Stimulated activated CD4-positive, alpha-beta T cell treated with anti-CD3 and anti-CD28 coated beads, Interleukin-2, amount 100 ng/mL, for 48 hours (primary cell): ENCODE results near the gene YWHAQ.

ENCODE experiments used
- DNase-seq, 2 donors: peaks; one replicate each; pipeline ENCODE4 v3.0.0-alpha.2; 2020

The YWHAQ gene

DNA sequence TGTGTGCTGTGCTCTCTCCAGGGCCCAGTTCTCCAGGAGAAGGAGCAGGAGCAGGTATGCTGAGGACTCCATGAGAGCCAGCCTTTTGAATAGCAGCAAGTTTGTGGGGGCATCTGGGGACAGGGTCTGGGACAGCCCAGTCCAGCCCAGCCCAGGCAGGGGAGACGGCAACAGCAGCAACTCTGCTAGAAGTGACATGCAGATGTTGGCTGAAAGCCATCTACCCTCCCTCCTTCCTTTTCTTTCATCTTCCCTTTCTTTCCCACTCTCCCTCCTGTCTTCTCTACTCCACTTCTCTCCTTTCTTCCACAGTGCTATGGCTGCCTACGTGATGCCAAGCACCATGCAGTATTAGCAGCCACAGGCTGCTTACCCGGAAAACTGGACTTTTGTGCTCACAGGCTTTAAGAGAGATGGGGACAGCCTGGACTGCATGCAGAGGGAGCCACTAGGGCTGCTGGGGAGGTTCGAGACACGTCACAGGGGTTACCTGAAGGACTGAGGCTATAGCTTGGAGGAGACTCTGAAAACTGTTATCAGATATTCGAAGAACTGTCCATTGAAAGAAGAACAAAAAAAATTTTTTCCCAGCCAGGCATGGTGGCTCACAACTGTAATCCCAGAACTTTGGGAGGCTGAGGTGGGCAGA lies 23.8 kb upstream of the YWHAQ start:
- DNase-seq, result no peak

- no peak for DNase-seq
These were observed 22.9 kb upstream of the YWHAQ start for GRCh38 chr2:9653485-9654271.

- DNase-seq, result no peak
These were observed 22.2 kb upstream of the YWHAQ start for GRCh38 chr2:9652898-9653479.

GRCh38 chr2:9652267-9652666 lies 21.5 kb upstream of the YWHAQ start:
- no peak for DNase-seq

DNA sequence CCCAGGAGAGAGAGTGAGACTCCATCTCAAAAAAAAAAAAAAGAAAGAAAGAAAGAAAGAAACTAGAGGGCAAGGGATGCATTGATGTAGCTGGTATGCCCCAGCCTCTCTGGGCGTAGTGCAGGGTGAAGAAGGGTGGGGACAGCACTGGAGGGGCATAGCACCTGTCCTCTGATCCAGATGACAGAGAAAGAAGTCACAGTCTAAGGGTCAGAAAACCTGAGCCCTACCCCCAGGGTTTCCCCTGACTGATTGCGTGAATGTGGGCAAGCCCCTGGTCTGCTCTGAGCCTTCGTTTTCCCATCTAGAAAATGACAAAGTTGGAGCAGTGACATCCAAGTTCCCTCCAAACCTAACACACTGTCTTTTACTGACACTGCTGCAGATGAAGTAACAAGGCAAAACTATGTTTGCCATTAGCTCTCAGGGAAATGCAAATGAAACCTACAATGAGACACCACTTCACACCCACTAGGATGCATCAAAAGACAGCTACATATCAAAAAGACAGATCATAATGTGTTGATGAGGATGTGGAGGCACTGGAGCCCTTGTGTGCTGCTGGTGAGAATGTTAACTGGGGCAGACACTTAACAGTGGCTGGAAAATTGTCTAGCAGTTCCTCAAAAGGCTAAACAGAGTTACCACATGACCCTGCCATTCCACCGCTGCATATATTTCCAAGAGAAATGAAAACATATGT lies 19.5 kb upstream of the YWHAQ start:
- no peak for DNase-seq

DNA sequence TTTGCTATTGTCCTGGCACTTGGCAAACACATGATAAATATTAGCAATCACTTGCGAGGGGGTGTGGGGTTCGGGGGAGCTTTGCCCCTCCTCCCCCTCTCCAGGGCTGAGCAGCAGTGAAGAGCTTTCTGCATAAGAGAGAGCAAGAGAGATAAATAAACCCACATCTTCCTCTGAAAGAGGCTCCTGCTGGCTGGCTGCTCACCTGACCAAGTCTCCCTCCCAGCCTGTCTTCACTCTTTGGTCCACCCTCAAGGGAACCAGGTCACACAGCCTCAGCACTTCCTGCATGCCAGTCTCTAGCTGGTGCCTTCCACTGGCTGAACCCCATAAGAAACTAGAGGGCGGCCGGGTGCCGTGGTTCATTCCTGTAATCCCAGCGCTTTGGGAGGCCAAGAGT lies 18.5 kb upstream of the YWHAQ start:
- DNase-seq, result no peak

DNA sequence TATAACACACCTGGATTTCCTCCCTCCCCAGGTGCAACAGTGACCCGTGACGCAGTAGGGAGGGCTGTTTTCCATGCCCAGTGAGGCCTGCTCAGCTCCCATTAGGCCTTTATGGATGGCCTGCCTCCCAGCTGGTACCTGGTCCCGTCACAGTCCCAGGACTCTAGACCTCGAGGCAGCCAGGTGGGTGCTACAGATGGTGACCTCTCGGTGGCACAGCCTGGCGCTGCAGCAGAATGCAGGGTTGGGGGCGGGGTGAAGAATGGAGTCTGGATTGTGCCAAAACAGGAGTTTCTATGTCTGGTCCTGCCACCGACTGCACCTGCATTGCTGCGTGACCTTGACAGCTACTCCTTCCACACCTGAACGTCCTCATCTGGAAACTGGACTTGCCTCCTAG lies 18.0 kb upstream of the YWHAQ start:
- DNase-seq, result no peak

- DNase-seq, result no peak
These were observed 17.1 kb upstream of the YWHAQ start for GRCh38 chr2:9647884-9648283.

DNA sequence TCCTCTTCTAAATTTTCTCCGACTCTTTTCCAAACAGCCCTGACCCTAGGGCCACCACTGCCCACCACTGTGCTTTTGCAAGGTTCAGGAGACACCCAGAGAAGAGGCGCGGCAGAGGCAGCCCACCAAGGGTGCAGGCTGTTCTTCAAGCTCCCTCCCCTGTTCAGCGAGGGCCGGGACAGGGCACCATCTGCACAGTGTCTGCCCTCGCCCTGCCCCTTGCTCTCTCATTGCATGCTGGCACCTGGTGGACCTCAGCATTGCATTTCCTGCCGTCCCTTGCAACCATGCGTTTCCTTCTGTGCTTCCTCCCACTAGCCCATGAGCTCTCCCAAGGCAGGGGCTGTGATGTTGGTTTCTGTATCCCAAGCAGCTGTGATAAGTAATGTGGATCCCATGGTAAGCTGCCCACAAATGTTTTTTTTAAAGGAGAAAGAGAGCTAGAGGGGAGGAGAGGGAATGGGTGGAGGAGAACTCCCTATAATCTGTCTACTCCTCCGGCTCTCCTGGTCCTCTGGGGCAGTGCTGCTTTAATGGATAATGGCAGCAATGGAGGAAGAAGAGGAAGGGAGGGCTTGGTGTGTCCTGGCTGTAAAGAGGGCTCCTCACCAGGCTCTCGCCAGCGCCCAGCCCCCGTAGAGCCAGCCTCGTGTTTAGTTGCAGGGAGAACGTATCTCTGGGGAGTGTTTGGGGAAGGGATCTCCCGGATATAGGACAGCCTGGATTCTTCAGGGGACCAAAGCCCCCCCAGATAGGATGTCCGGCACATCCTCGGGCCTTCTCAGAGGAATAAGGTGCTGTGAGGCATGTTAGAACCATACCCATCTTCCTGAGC lies 15.6 kb upstream of the YWHAQ start:
- DNase-seq, result no peak

- no peak for DNase-seq
These were observed 13.8 kb upstream of the YWHAQ start for GRCh38 chr2:9644603-9645002.

DNA sequence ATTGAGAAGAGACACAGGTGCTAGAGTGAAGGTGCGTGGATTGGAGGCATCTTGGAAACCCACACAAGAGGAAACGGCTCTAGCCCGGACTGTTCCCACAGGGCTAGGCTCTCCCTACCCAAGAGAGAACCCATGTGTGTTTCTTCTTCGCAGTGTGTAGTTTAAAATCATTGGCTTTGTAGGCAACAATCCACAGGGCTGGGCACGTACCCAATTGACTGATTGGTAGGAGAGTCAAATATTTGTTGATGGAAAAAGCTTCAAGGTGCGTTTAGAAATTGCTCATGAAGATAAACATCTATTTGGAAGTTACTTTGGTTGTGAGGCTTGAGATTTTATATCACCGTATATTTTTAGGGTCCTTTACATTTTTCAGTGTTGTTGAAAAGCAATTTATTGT lies 13.2 kb upstream of the YWHAQ start:
- DNase-seq, result no peak

DNA sequence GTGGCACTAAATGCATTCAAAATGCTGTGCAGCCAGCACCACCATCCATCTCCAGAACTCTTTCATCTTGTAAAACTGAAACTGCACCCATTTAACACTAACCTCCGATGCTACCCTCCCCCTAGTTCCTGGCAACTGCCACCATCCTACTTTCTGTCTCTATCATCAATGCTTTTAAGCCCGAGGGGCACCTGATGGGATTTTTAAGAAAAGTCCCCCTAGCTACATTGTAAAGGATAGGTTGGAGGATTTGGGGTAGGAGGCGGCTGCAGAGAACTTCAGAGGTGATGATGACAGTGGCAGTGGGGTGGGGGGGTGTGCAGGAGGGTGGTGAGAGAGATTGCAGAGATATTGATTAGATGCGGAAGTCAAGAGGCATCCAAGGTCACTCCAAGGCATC lies 10.8 kb upstream of the YWHAQ start:
- DNase-seq, result no peak

- no peak for DNase-seq
These were observed 9.8 kb upstream of the YWHAQ start for GRCh38 chr2:9640403-9641104.

DNA sequence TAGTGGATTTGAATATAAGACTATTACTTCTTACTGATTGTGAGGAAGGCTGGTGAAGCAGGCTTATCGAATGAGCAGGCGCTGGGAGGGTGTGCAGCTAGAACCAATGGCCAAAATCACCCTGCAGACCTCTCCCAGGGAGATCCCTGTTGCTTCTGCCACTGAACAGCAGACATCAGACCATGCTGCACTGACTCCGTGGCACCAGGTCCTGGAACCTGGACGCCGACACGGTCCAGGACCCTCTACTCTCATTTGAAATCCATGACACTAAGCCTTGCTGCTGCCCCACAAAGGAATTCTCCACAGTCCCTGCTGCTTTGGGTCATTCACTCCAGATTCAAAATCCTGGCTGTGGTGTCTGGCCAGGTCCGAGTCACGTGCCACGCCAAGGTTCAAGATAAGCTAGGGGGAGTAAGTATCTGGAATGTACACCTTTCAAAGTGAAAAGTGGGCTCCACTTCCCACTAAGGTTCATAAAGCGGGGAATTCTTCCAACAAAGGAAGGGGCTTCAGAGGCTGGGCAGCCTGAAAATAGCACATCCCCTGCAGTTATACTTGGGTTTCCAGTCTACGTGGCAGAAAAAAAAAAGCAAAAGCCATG lies 9.0 kb upstream of the YWHAQ start:
- DNase-seq, result no peak

DNA sequence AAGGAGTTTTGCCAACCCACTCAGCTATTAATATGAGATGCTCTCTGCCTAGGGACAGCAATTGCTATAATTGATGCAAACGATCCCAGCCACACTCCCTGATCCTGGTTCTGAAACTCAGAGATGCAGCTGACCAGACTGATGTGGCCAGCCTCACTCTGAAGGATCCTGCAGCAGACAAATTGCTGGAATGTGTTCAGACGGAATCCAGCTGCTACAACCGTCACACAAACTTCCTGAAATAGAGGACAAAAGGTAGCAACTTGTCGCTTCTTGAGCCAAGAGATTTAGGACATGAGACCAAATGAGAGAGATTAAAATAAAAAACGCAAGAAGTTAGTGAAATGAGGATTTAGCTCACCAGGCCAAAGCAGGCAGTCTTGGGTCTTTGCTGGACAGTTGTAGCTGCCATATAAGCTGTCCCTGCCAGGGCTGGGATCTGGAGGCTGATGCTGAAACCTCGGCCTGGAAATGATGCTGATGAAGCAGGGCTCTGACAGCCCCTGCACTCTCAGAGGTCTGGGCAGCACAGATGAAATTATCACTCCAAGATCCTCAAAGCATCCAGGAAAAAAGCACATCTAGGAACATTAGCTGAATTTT lies 8.3 kb upstream of the YWHAQ start:
- DNase-seq, result no peak

DNA sequence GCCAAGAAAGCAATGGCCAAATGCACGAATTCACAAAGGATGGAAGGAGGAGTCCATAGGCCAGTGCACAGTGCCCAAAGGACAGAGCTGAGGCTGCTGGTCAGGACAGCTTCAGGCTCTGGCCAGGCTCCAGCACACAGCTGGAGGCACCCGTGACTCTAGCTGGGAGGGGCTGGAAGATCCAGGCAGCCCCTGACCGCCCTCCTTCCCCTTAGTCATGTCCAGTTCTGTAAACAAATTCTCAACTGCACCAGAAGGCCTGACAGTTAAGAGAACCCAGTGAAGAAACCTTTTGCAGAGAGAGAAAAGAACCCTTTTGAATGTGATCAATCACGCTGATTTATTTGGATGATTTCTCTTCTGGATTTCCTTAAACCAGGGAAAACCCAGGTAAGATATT lies 7.7 kb upstream of the YWHAQ start:
- DNase-seq, result no peak

GRCh38 chr2:9637330-9637729 lies 6.5 kb upstream of the YWHAQ start:
- DNase-seq, result no peak

GRCh38 chr2:9634133-9634532 lies 3.3 kb upstream of the YWHAQ start:
- no peak for DNase-seq

DNA sequence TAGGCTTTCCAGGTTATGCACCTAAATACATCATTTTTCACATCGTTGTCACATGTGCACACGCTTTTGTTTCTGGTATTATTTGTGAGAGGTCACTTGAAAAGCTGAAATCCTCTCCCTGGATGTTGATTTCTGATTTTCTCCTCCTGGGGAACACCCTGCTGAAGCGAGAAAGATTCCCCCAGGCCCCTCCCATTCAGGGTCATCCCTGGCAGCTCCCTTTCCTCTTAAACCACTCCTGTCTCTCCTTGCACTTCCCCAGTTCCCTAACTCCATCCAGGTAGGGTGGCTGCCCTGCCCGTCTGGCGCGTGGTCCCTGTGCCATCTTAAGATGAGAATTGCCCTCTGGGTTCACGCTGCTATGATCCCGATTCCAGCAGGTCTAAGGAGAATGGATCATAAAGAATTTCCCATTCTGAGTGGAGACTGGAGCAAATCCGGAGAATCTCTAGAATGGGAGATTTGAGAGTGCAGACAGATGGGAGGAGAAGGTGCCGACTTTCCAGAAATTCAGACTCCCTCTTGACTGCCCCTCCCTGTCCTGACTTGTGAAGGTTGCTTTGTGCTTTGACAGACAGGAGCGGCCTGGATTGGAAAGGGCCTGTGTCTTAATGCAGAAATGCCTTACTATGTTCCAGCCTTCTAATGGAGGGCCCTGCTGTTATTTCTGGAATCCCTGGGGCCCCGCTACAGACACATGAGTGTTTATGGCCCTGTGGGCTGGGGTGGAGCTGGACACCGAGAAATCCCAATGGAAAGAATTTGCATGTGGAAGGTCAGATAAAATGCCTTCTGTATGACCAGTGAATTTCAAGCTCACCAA lies 1.3 kb upstream of the YWHAQ start:
- DNase-seq, result no peak

- DNase-seq, result no peak
These were observed 689 bp upstream of the YWHAQ start for GRCh38 chr2:9631553-9631819.
